Activated CD8-positive, alpha-beta memory T cell treated with anti-CD3 and anti-CD28 coated beads, Interleukin-2, amount 50 U/mL, for 1 hour (primary cell): Measurements from ENCODE around the gene GAPVD1.
A peak's percentile ranks its signal among the peaks of the same experiment; 100 is the strongest.

ENCODE experiments used
- DNase-seq: peaks from one replicate; pipeline ENCODE4 v3.0.0-alpha.2; 2020; ENCODE audit errors: extremely low read depth

GAPVD1 gene

DNA sequence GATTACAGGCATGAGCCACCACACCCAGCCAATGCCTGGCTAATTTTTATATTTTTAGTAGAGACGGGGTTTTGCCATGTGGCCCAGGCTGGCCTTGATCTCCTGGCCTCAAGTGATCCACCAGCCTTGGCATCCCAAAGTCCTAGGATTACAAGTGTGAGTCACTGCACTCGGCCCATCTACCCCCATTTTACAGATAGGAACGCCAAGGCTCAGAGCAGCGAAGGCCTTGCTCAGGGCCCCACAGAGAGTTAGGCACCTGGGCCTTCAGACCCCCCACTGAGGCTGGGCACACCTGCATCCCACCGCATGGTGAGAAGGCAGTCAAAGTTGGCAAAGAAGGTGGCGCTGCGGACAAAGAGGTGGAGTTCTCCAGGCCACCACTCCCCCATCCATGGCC is 143.1 kb downstream of the GAPVD1 start:
- DNase-seq: no peak

DNA sequence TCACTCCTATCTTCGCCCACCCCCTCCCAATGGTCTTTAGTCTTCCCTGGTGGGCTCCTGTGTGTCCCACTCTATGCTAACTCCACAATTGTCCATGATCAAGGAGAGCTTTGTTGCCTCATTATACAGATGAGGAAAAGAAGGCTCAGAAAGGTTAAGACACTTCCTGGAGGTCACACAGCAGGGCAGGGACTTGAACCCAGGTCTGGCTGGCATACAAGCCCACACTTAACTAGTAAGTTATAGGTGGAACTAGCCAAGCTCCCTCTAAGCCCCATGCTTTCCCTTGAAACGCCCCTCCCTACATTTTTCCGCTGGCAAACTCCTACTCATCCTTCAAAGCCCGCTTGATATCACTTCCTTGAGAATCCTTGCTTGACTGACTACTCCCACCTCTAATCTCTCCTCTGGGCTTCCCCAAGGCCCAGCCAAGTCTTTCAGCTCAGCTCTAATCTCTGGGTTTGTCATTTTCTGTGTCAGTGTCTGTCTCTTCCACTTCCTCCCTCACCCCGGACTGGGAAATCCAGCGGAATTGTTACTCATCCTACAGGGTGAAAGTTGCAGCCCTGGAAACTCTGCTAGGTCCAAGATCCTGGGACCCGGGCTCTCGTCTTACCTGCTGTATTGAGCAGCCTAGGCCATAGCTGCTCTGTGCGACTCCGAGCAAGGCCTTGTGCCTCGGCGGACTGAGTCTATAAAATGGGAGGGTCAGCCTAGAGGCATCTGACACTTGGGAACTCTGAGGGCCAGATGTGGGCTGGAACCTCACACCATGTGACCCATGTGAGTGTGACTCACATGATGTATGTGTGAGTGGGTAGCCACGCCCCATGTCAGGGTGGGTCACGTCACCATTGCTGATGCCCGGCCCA is 144.5 kb downstream of the GAPVD1 start:
- DNase-seq: no peak

GRCh38 chr9:125406810-125407087 is 145.1 kb downstream of the GAPVD1 start:
- DNase-seq: no peak

- DNase-seq: no peak
Observed at GRCh38 chr9:125407432-125407973, 145.9 kb downstream of the GAPVD1 start.

DNA sequence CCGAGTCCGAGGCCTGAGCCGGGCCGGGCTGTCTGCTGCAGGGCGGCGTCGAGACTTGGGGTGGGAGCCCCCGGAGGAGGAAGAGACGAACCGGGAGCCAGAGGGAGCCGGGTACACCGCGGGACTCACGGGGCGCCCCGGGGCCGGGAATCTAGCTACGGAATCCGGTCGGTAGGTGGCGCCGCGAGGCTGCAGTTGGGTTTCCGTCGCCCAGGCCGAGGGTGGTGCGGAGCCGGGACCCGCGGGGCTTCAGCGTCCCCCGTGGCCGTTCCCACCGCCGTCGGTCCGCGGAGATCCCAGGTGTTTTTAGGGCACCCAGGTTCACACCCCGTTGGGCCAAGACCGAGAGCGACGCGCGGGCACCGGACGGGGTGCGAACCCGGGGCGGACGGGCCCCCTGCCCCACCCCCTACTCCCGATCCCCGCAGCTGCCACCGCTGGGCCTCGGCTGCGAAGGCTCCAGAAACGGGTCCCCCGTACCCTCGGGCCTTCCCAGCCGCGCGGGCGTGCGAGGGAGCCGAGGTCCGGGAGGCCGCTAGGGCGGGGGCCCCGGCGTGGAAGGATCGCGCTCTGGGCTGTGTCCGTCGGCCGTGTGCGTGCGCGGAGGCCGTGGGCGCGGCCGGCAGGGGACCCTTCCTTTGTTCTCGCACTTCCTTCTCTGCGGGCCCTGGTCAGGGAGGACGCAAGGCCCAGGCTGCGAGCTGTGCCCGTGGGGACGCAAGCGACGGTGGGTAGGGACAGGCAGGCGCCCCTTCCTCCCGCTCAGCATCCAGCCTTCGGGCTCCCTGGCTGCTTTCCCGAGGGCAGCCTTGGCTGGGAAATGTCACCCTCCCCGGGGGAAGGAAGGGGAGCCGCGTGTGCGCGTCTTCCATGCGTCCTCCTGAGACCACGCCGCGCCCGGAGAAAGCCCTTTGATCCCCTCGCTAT is 146.6 kb downstream of the GAPVD1 start:
- DNase-seq: peak; percentile 21

DNA sequence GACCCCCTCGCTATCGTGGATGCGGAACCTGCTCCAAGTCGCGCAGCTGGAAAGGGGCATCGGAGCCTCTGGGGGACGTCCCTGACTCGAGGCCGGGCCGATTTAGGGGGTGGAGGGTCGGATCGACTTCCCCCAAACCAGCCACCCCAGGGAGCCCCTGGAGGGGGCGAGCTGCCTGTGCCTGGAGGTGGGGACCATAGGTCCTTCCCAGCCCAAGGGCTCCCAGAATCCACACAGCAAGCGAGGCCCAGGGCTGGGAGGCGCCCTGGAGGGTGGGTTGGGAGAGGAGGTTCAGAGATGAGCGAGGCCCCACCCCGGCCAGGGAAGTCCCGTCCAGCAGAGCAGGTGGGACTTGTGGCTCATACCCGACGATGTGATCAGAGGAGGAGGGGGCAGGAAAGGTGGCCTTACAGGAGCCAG is 147.6 kb downstream of the GAPVD1 start:
- no peak for DNase-seq

- DNase-seq: no peak
Observed at GRCh38 chr9:125409637-125410521, 148.3 kb downstream of the GAPVD1 start.

DNA sequence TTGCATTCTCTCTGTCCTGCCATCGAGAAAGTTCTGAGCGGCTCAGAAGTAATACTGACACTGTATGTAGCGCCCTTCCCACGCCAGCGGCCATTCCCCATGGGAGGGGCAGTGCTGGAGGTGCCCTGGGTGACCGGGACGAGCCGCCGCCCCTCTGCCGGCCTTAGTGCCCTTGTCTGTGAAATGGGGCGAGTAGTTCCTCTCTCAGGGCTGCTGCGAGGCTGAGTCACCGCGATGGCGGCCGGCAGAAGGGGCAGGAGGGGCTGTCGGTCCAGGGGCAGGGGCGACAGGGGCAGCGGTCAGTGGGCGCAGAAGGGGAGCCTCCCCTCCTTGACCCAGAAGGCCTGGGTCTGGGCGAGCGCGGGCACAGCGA is 148.9 kb downstream of the GAPVD1 start:
- DNase-seq: no peak

GRCh38 chr9:125411171-125411756 is 149.6 kb downstream of the GAPVD1 start:
- DNase-seq: no peak

- no peak for DNase-seq
Observed at GRCh38 chr9:125412166-125412565, 150.5 kb downstream of the GAPVD1 start.

DNA sequence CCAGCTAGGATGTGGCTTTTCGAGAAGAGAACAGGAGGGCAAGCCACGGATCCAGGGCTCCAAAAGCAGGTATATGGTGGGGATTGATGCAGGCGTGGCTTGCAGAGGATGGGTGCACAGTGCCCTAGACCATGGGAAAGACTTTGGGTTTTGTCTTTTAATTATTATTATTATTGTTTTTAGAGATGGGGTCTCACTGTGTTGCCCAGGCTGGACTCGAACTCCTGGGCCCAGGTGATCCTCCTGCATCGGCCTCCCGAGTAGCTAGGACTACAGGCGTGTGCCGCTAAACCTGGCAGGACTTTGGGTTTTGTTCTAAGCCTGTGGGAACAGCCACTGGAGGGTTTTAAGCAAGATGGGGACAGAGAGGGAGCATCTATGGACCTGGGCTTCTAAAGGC is 152.0 kb downstream of the GAPVD1 start:
- no peak for DNase-seq

DNA sequence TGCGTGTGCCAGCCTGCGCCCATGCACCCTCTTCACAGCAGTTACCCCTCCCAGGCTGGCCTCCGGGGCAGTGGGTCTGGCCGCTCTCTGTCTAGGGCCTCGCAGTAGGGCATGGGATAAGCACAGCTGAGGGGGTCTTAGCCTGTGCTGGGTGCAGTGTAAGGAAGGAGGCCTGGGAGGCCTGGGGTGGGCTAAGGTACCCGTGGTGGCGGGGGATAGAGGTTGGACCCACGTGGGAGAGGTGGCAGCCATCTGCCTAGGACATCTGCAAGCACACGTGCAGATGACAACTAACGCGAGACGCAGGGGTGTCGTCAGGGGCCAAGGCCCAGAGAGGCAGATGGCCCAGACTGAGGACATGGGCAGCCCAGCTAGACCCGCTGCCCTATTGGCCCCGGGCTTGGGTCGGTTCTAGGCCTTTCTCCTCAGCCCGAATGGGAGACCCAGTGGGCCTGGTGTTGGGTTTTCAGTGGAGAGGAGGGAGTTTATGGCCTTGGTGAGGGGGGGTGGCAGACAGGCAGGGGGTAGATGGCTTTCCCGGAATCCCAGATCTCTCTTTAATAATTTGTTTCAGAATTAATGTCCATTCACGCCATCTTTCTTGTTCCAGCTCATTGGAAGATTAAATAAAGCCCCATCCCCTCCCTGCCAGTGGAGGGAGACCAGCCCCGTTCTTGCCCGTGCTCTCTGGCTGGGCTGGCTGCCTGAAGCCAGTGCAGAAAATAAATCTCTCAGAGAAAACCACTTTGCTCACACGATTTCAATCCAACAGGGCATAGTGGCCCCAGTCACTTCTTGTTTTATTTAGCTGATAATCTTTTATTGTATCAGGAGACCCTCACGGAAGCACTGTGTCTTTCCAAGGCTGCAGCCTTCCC is 154.2 kb downstream of the GAPVD1 start:
- no peak for DNase-seq

DNA sequence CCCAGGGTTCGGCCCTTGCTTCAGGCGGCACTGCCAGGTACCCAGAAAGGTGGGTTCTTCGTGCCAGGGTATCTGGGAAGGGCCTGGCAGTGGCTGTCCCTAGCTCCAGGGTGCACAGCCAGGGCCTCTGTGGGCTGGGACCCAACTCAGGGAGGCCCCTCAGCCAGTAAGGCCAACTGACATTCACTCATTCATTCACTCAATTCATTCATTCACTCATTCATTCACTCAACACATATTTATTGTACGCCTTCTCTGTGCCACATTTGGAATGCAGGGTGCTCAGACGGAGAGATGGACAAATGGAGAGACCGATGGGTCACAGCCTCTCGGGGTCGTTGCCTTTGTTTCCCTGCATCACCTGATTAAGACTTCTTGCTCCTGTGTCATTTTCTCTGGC is 154.9 kb downstream of the GAPVD1 start:
- DNase-seq: no peak
